Spleen (tissue), 11 donors: ENCODE results near the gene TENT5C. TPM values are rescaled to one million over a fixed set of nuclear protein-coding genes. Genes with fewer than 3 reads are reported as not detected.
A peak's percentile ranks its signal among the peaks of the same experiment; 100 is the strongest.

ENCODE experiments used
- DNase-seq: peaks from one replicate; pipeline ENCODE4 v3.0.0-alpha.2; 2020
- H3K27ac ChIP-seq, 8 donors: fragments of 200-600 bp; sonication (generic) in 7 of 8; 1 replicate in 4 of 8; 2 replicates in 4 of 8; pipeline versions ENCODE4 v1.5.0 to v1.8.0; 2016 to 2021; ENCODE audit warnings: inconsistent platforms in 4 of 8, mild to moderate bottlenecking in 4 of 8, moderate library complexity in 1 of 8
- H3K27me3 ChIP-seq, 7 donors: fragments of 200-600 bp; sonication (generic) in 6 of 7; replicated peaks in 1 of 7; 1 replicate in 4 of 7; 2 replicates in 3 of 7; pipeline versions ENCODE4 v1.5.0 to v1.8.0; 2016 to 2021; ENCODE audit warnings: inconsistent platforms in 3 of 7, mild to moderate bottlenecking in 1 of 7
- H3K36me3 ChIP-seq, 6 donors: fragments of 200-600 bp; sonication (generic) in 5 of 6; 1 replicate in 4 of 6; 2 replicates in 2 of 6; pipeline versions ENCODE4 v1.5.0 to v1.8.0; 2016 to 2021; ENCODE audit warnings: inconsistent platforms in 2 of 6
- H3K4me1 ChIP-seq, 6 donors: fragments of 200-600 bp; sonication (generic) in 5 of 6; 1 replicate in 3 of 6; 2 replicates in 3 of 6; pipeline versions ENCODE4 v1.5.0 to v1.8.0; 2016 to 2021; ENCODE audit warnings: inconsistent platforms in 3 of 6
- H3K4me3 ChIP-seq, 8 donors: fragments of 200-600 bp; sonication (generic) in 7 of 8; 1 replicate in 4 of 8; 2 replicates in 4 of 8; pipeline versions ENCODE4 v1.5.0 to v1.8.0; 2016 to 2021; ENCODE audit warnings: inconsistent platforms in 4 of 8, mild to moderate bottlenecking in 4 of 8, moderate library complexity in 2 of 8
- H3K9me3 ChIP-seq, 8 donors: fragments of 200-600 bp; sonication (generic) in 7 of 8; 1 replicate in 4 of 8; 2 replicates in 4 of 8; pipeline versions ENCODE4 v1.5.0 to v1.8.0; 2016 to 2021; ENCODE audit warnings: inconsistent platforms in 4 of 8
- CTCF ChIP-seq, 11 experiments: fragments of 200-600 bp in 7 of 11; fragments of 450-650 bp in 4 of 11; sonication (generic) in 4 of 11; IDR thresholded peaks in 8 of 11; conservative IDR thresholded peaks in 3 of 11; 1 replicate in 7 of 11; 2 replicates in 4 of 11; pipeline versions ENCODE4 v1.4.0 to v1.8.0; 2016 to 2021; ENCODE audit warnings: antibody characterized with exemption in 11 of 11, inconsistent platforms in 4 of 11, mild to moderate bottlenecking in 1 of 11
- POLR2A ChIP-seq, 3 donors: fragments of 450-650 bp; IDR thresholded peaks; one replicate each; pipeline ENCODE4 v1.5.1; 2017; ENCODE audit warnings: antibody characterized with exemption in 3 of 3, mild to moderate bottlenecking in 1 of 3
- POLR2AphosphoS5 ChIP-seq, 3 donors: sonication (generic); formaldehyde crosslinking; IDR thresholded peaks; one replicate each; pipeline ENCODE4 v1.5.1; 2017; ENCODE audit warnings: antibody characterized with exemption in 3 of 3
- WGBS, 5 donors: extraction: QIAGEN DNeasy Blood & Tissue Kit in 3 of 5; methylation state at CpG; one replicate each; pipeline versions ENCODE4 v1.1.5 to v1.1.7; 2013 to 2018; 5-methylcytosine and 5-hydroxymethylcytosine counted together
- intact Hi-C: fragments of 100-400 bp; cut with DNase I; formaldehyde crosslinking; loops from one replicate; pipeline ENCODE4 v1.15.0; 2023; ENCODE audit warnings: low total_unique reads
- polyA plus RNA-seq, 3 donors: library from polyadenylated mRNA; stranded (reverse); fragments of 200-250 nt; gene quantifications; one replicate each; pipeline ENCODE4 v1.2.1, GENCODE V29; 2013
- total RNA-seq, 7 donors: library from RNA; depleted of rRNA in 3 of 7; stranded (reverse); fragments of >200 nt in 3 of 7; fragmentation: NEBNext Ultra II Directional in 4 of 7; extraction: Animal tissue kit (Norgen Biotek cat#: 25700) in 4 of 7; gene quantifications; one replicate each; pipeline versions ENCODE4 v1.1.0 to v1.2.1, GENCODE V29; 2016 to 2021
- donor health status: healthy with polysubstance abuse.
- donor health status: DM: no; HTN: no; CAD: no; lungs with moderate emphysema.
- donor health status: DM: no; HTN: no; CAD: no.
- donor health status: Bipolar disorder and iron deficiency.
- donor health status: healthy.
- donor health status: DM: no; HTN: no; CAD: no.
- donor health status: DM: yes; HTN: yes; CAD: no.

Gene TENT5C
- total and polyA plus RNA-seq, 10 donors = 5.6 to 181 (median 37.0) TPM

GRCh38 chr1:117671781-117672501 lies 66.1 kb downstream of the TENT5C start:
- Histone ChIP-seq H3K4me3 (no peak overlapping the region), H3K27ac (peak overlapping the region in 2 of 8 donors; percentile 2 to 45), H3K27me3 (no peaks in the 10 kb centered on the region), H3K9me3 (no peaks in the 10 kb centered on the region), H3K4me1 (peaks cover 0 to 38% (median 26%) of the 10 kb centered on the region in 6 donors), H3K36me3 (no peaks in the 10 kb centered on the region)
- intact Hi-C loops = loop anchor here (5.0 kb wide), 2 partner anchors 65 to 135 kb away; partner anchors contain the start of gene TENT5C
- 62 to 80% (median 67%) methylated on average over 6 of the region's 6 CpGs for WGBS, 5 donors
- TF ChIP-seq POLR2A (IDR thresholded peaks at IDR 0.05) = no peak
- peak in 1 of 3 donors; percentile 41 for TF ChIP-seq POLR2AphosphoS5 (IDR thresholded peaks at IDR 0.05)
- TF ChIP-seq CTCF (IDR thresholded peaks at IDR 0.05 in 8 of 11, conservative IDR thresholded peaks at IDR 0.05 in 3 of 11) = peak in 6 of 11 experiments; percentile 5 to 51 (median 34)
- no peak for DNase-seq

- intact Hi-C loops = loop anchor here (5.0 kb wide), 2 partner anchors 65 to 135 kb away; partner anchors contain the start of gene TENT5C
- Histone ChIP-seq H3K4me3 (no peak overlapping the region), H3K36me3 (no peaks in the 10 kb centered on the region), H3K27ac (no peak overlapping the region), H3K4me1 (peaks cover 0 to 38% (median 24%) of the 10 kb centered on the region in 6 donors), H3K9me3 (no peaks in the 10 kb centered on the region), H3K27me3 (no peaks in the 10 kb centered on the region)
- WGBS, 5 donors = 90 to 94% (median 94%) methylated on average over 11 to 12 of the region's 12 CpGs
- no peak for DNase-seq
- TF ChIP-seq CTCF (IDR thresholded peaks at IDR 0.05 in 8 of 11, conservative IDR thresholded peaks at IDR 0.05 in 3 of 11) = no peak
- TF ChIP-seq POLR2AphosphoS5 (IDR thresholded peaks at IDR 0.05) = no peak
- no peak for TF ChIP-seq POLR2A (IDR thresholded peaks at IDR 0.05)
These were observed 66.9 kb downstream of the TENT5C start for GRCh38 chr1:117672756-117673155.

- intact Hi-C loops = loop anchor here (5.0 kb wide), 2 partner anchors 66 to 136 kb away; partner anchors contain the start of gene TENT5C
- WGBS, 5 donors = 77 to 82% (median 81%) methylated on average over 2 of the region's 2 CpGs
- H3K36me3 ChIP-seq = no peaks in the 10 kb centered on the region
- no peaks in the 10 kb centered on the region for H3K9me3 ChIP-seq
- H3K27ac ChIP-seq = no peak overlapping the region
- H3K4me1 ChIP-seq = peaks cover 0 to 38% (median 24%) of the 10 kb centered on the region in 6 donors
- H3K4me3 ChIP-seq = no peak overlapping the region
- no peaks in the 10 kb centered on the region for H3K27me3 ChIP-seq
- TF ChIP-seq CTCF (IDR thresholded peaks at IDR 0.05 in 8 of 11, conservative IDR thresholded peaks at IDR 0.05 in 3 of 11) (no peak), POLR2AphosphoS5 (IDR thresholded peaks at IDR 0.05) (no peak), POLR2A (IDR thresholded peaks at IDR 0.05) (no peak)
- DNase-seq = no peak
These were observed 67.6 kb downstream of the TENT5C start for GRCh38 chr1:117673405-117673804.
